ENCODE measurements around the gene ACSF3.

GRCh38 chr16:89064606-89065457 is 28.8 kb upstream of the ACSF3 start:
- TF ChIP-seq POLR2AphosphoS5 (IDR thresholded peaks at IDR 0.05) (no peak), CTCF (IDR thresholded peaks at IDR 0.05) (no peak), POLR2A (IDR thresholded peaks at IDR 0.05) (no peak), EP300 (IDR thresholded peaks at IDR 0.05) (no peak)

Data from sigmoid colon (tissue), 4 donors.